Spleen (tissue), 3 donors: Measurements from ENCODE around the gene SORCS1.

Source experiments
- POLR2A ChIP-seq, 3 donors: fragments of 450-650 bp; IDR thresholded peaks; one replicate each; pipeline ENCODE4 v1.5.1; 2017; ENCODE audit warnings: antibody characterized with exemption in 3 of 3, mild to moderate bottlenecking in 1 of 3
- POLR2AphosphoS5 ChIP-seq, 3 donors: sonication (generic); formaldehyde crosslinking; IDR thresholded peaks; one replicate each; pipeline ENCODE4 v1.5.1; 2017; ENCODE audit warnings: antibody characterized with exemption in 3 of 3

DNA sequence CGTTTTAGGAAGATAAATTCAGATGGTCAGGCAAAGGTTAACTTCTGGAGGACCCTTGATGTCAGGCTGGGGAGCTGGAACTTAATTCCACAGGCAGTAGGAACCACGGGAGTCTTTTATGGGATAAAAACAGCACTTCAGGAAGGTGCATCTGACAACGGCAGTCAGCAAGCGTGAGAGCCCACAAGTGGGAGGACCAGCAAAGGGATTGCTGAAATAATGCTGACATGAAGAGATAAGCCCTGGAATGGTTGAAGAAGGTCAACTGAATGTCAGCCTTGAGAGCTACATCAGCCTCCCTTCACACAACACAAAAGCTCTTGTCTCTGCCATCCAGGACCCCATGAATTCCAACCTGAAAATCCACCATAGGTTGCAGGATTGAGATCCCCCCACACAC, 138.8 kb downstream of the SORCS1 start:
- TF ChIP-seq POLR2A (IDR thresholded peaks at IDR 0.05) (no peak), POLR2AphosphoS5 (IDR thresholded peaks at IDR 0.05) (no peak)
